ENCODE data around the gene SMCO2. TPM values are rescaled to one million over a fixed set of nuclear protein-coding genes. Genes with fewer than 3 reads are reported as not detected.

Gene SMCO2
- total and polyA plus RNA-seq, 2 of the 13 experiments (the other 11 are each of a cell fraction or from before 2014, with no cell fraction given) = 0.15 TPM; not detected in 1

GRCh38 chr12:27480016-27480415 lies 33.5 kb downstream of the SMCO2 start:
- H3K9me3 ChIP-seq (ENCODE audit: low read length) = peaks cover 28% of the 10 kb centered on the region
- H3K4me1 ChIP-seq (ENCODE audit: insufficient read depth, low read length) = no peaks in the 10 kb centered on the region
- H4K20me1 ChIP-seq (ENCODE audit: insufficient read depth, low read length) = no peaks in the 10 kb centered on the region
- DNase-seq (ENCODE audit: low spot score) (no peak), FAIRE-seq (no peak), ATAC-seq (no peak)
- no peaks in the 10 kb centered on the region for H3K36me3 ChIP-seq (replicated peaks in 1 of 2; ENCODE audit: control insufficient read depth in 1 of 2, insufficient read depth in 2 of 2, low read length in 2 of 2)
- BruUV-seq (replicated peaks) = no TSS peak
- no peak overlapping the region for H3K4me3 ChIP-seq (replicated peaks in 1 of 3; ENCODE audit: insufficient read depth in 1 of 3, low read depth in 2 of 3, low read length in 3 of 3)
- no peaks in the 10 kb centered on the region for H3K27me3 ChIP-seq (ENCODE audit: control insufficient read depth in 1 of 2, insufficient read depth in 2 of 2, low read length in 2 of 2)
- ChIA-PET POLR2A (no interaction called here), CTCF (ENCODE audit: low intra/inter-chr PET ratio, low total read pairs) (no interaction called here)
- WGBS (ENCODE audit: low lambda C conversion rate) = no CpG with 5 or more reads among the region's 1 CpG
- H3K9ac ChIP-seq (ENCODE audit: insufficient read depth, low read depth, low read length) = no peak overlapping the region
- TF ChIP-seq SP2 (CRISPR knock-in tag; IDR thresholded peaks at IDR 0.05) (no peak), PHF21A (CRISPR knock-in tag; IDR thresholded peaks at IDR 0.05) (no peak), ZBTB44 (CRISPR knock-in tag; IDR thresholded peaks at IDR 0.05) (no peak), DPF2 (CRISPR knock-in tag; IDR thresholded peaks at IDR 0.05; ENCODE audit: borderline replicate concordance, low read depth) (no peak), HIC2 (CRISPR knock-in tag; IDR thresholded peaks at IDR 0.05; ENCODE audit: low read depth) (no peak), NPAS2 (CRISPR knock-in tag; IDR thresholded peaks at IDR 0.05; ENCODE audit: borderline replicate concordance) (no peak), POLR2AphosphoS2 (IDR thresholded peaks at IDR 0.05; ENCODE audit: low read depth, low read length) (no peak), SP4 (CRISPR knock-in tag; IDR thresholded peaks at IDR 0.05) (no peak), ZNF510 (CRISPR knock-in tag; IDR thresholded peaks at IDR 0.05; ENCODE audit: low read depth) (no peak), ZBED4 (CRISPR knock-in tag; IDR thresholded peaks at IDR 0.05; ENCODE audit: borderline replicate concordance) (no peak), ZNF639 (CRISPR knock-in tag; conservative IDR thresholded peaks at IDR 0.05) (no peak), MTA1 (CRISPR knock-in tag; IDR thresholded peaks at IDR 0.05; ENCODE audit: borderline replicate concordance) (no peak), ZMAT5 (CRISPR knock-in tag; IDR thresholded peaks at IDR 0.05; ENCODE audit: borderline replicate concordance, low read depth) (no peak), RFX3 (CRISPR knock-in tag; IDR thresholded peaks at IDR 0.05) (no peak), HDAC6 (IDR thresholded peaks at IDR 0.05; ENCODE audit: low read depth, low read length) (no peak), ZNF383 (CRISPR knock-in tag; IDR thresholded peaks at IDR 0.05; ENCODE audit: borderline replicate concordance) (no peak)
- H3K4me2 ChIP-seq (ENCODE audit: low read depth, low read length) = no peak overlapping the region
- H2AFZ ChIP-seq (ENCODE audit: low read length) = no peak overlapping the region
- in situ Hi-C loops (cut with HindIII; ENCODE audit: extremely low pct_ligation_motif_present, low pct_unique_long_range_greater_than_20kb) = no loop called here
- H3K79me2 ChIP-seq (ENCODE audit: insufficient read depth, low read length) = no peaks in the 10 kb centered on the region
- H3K27ac ChIP-seq (ENCODE audit: extremely low read length, insufficient read depth, low read length) = no peak overlapping the region
- intact Hi-C loops (cut with micrococcal nuclease; ENCODE audit: unreplicated experiment) = no loop called here

All from HepG2 (cell line).